Keratinocyte (primary cell): Measurements from ENCODE around the gene ITGA11.

Source experiments
- EZH2 ChIP-seq: IDR thresholded peaks from one replicate; pipeline ENCODE4 v1.6.1; 2012; ENCODE audit warnings: inconsistent platforms, mild to moderate bottlenecking, low read length, moderate library complexity
- TF ChIP-seq, protein P1 (sequence below), 3 experiments: IDR thresholded peaks in 1 of 3; conservative IDR thresholded peaks in 1 of 3; optimal IDR thresholded peaks in 1 of 3; 2 replicates in 2 of 3; 3 replicates in 1 of 3; pipeline versions ENCODE3 to v1.5.1; 2011; ENCODE audit warnings: low read length in 3 of 3, mild to moderate bottlenecking in 3 of 3, moderate library complexity in 2 of 3, control low read depth in 1 of 3, inconsistent platforms in 1 of 3; ENCODE audit not compliant: insufficient read depth in 2 of 3; ENCODE audit errors: extremely low read depth in 1 of 3

DNA sequence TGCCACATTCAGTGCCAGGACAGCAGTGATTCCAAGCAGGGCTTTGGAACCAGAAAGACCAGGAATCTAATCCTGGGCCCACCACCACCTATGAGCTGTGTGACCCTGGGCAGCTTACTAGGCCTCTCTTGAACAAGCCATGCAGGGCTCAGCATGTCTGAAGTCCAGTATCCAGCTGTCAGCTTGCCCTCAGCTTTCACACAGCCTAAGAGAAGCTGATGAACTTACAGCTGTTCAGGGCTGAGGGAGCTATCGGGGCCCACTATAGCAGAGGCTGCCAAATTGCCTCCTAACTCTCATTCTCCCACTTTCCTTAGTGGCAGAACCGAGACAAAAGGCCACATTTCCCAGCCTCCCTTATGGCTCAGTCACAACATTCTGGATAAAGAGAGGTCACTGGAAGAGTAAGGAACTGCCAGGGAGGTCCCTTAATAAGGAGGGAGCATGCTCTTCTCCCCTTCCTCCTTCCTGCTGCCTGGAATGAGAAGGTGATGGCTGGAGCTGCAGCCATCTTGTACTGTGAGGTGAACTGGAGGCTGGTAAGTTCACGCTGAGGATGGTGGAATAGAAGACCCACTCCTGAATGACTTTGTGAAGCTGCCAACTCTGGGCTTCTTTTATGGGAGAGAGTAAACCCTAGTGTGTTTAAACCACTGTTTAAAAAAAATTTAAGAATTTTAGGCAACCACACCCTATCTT is 120.0 kb downstream of the ITGA11 start:
- TF ChIP-seq, protein P1, sequence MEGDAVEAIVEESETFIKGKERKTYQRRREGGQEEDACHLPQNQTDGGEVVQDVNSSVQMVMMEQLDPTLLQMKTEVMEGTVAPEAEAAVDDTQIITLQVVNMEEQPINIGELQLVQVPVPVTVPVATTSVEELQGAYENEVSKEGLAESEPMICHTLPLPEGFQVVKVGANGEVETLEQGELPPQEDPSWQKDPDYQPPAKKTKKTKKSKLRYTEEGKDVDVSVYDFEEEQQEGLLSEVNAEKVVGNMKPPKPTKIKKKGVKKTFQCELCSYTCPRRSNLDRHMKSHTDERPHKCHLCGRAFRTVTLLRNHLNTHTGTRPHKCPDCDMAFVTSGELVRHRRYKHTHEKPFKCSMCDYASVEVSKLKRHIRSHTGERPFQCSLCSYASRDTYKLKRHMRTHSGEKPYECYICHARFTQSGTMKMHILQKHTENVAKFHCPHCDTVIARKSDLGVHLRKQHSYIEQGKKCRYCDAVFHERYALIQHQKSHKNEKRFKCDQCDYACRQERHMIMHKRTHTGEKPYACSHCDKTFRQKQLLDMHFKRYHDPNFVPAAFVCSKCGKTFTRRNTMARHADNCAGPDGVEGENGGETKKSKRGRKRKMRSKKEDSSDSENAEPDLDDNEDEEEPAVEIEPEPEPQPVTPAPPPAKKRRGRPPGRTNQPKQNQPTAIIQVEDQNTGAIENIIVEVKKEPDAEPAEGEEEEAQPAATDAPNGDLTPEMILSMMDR (optimal IDR thresholded peaks at IDR 0.05 in 1 of 3, IDR thresholded peaks at IDR 0.05 in 1 of 3, conservative IDR thresholded peaks at IDR 0.05 in 1 of 3; ENCODE audit: extremely low read depth in 1 of 3, insufficient read depth in 2 of 3, low read length in 3 of 3), result no peak
- TF ChIP-seq EZH2, result no peak
